SKM-1 (cell line): Measurements from ENCODE around the gene RUSC1.

Source experiments
- DNase-seq: peaks from one replicate; lab custom pipeline; 2025; ENCODE audit not compliant: unreplicated experiment; lab: John Stamatoyannopoulos, UW

The RUSC1 gene

DNA sequence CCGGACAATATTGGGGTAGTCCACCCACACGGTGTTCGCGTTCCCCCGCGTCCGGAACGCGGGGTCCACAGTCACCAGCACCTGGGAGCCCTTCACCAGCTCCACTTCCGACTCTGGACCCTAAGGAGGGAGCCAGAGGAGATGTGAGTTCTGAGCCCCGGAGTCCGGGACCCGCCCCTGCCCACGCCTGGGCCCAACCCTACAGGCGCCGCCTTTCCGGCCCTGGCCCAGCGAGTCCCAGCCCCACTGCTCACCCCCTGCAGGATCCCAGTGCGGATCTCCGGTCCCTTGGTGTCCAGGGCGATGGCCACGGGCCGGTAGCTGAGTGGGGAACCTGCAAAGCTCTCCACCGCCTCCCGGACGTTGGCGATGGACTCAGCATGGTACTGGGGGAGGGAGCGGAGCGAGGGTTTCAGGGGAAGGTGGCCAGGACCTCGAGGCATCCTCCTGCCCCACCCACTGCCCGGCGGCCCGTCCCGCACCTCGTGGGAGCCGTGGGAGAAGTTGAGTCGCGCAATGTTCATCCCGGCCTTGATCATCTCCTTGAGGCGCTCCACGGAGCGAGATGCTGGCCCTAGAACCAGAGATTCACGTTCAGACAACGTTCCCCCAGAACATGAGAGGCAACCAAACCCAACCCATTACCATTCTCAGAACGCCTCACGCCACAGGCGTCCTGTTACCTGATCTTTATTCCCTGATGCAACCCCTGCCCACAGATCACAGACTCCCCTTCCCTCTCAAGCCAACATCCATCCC is 25.3 kb upstream of the RUSC1 start:
- no peak for DNase-seq

DNA sequence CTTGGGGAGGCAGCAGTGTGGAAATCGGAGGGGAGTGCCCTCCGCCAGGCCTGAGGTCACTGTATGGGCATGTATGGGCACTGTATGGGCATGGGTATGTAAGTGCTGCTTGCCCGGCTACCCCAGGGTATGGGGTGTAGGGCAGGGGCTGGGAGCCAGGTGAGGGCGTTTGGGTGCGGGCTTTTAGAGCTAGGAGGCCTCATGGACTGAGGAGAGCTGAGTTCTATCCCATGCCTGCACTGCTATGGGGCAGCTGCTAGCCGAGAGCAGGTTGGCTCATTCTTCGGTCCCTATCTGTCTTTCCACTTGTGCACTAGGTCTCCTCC is 24.8 kb upstream of the RUSC1 start:
- DNase-seq = no peak

DNA sequence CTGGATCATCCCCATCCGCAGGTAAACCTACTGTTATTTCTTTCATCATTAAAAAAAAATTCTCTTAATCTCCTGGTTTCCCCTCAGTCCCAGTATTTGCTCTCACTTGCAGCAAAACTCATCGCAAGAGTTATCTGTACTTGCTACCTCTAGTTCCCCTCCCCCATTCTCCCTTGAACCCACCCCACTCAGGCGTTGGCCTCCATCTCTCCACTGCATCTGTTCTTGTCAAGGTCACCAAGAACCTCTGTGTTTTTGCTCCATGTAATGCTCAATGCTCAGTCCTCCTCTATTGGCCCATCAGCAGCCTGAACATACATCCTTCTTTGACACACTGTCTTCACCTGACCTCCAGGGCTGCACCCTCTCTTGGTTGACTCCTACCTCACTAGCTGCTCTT is 24.0 kb upstream of the RUSC1 start:
- DNase-seq = no peak

DNA sequence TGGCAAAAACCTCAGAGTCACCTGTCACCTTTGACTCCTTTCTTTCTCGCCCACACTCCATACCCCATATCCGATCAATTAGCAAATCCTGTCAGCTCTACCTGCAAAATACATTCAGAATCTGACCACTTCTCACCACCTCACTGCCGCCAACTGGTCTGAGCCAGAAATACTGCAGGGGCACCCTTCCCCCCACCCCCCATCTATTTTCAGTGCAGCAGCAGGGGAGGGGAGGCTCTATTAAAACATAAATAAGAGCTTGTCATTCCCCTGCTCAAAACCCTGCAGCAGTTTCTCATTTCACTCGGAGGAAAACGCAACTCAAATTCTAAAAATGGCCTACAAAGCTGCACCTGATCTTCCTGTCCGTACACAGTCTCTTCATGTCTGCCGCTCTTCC is 23.3 kb upstream of the RUSC1 start:
- no peak for DNase-seq

DNA sequence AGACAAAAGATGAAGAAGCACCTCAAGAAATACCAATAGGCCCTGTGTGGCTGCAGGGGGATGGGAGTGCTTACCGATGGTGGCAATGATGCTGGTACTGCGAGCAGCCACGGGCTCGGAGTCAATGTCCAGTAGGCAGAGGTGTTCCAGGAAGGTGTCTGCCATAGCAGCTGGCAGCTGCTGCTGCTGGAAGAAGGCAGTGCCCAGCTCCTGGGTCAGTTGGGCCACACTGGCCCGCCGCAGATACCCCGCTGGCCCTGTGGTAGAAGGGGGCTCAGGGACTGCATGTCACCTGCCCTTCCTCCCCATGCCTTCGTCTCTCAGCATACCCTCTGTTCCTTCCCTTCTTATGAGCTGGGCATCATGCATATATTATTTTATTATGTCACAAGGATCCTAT is 20.7 kb upstream of the RUSC1 start:
- no peak for DNase-seq

DNA sequence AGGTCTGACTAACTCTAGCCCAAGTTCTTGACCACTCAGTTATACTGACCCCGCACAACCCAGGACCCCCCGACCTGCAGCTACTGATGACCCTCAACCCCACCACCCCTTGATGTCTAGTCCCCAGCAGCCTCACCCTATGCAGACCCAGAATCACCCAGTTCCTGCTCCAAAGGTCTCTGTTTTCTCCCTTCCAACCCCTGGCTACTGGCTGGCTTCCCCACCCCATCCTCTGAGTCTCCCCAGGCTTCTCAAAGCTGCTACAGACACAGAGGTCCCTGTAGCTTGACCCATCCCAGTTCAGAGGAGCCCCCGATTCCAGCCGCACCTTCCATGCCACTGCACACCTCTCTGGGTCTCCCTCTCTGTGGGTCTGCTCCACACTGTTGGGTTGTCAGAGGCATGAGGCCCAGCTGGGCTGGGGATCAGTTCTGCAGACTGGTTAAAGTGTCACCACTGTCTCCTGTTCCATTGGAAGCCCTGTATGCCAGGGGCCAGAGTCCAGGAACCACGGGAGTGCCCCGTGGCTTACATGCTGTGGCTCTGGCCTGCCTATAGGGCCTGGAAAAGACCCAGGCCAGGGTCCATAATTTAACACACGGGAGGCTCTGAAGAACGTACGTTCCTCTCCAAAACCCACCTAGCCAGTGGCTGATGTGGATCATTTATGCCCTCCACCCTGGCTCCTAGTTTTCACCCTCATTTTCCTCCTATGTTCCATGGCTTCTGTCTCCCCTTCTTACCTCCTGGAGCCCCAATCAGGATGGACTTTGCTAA is 20.0 kb upstream of the RUSC1 start:
- no peak for DNase-seq

DNA sequence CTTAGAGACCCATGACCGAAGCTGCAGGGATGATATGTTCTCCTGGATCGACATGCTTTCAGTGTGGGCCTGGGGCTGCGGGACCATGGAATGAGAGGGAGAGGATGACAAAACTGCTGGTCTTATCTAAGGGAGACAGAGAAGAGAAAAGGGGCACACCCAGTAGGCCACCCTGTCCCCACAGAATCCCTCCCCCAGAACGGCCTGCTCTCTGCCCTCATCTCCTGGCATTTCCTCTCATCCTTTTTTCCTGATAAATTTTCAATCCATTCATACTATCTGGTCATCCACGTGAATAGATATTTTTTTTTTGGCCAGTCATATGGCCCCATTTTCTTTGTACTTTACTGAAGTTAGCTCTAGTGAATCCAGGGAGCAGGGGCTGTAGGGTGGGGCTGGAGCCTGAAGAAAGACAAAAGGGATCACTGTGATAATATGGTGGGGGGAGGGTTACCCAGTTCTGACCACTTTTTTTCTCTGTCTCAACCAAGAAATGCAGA is 19.3 kb upstream of the RUSC1 start, which contains the start of gene PKLR:
PKLR (minus strand) TSS at position 97 of the 500 bp plus-strand sequence; CDS start at position 54, 43 bp downstream.
- DNase-seq = no peak

DNA sequence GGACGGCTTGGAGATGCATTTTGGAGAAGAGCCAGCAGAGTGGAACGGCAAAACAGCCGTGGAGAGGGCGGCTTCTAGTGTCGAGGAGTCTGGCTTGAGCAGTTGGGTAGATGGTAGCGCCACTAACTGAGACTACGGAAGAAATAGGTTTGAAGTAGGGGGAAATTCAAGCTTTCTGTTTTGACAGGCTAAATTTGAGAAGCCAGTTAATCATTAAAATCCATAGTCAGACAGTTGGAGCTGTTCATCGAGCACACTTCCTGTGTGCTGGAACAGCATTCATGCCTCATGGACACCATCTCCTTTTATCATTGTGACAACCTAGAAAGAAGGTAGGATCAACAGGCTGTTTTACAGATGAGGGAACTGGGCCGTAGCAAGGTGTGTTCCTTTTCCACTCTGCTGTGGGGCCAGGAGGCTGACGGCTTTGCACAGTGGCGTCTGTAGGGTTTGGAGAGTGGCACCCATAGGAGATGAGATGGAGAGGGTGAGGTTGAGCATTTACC is 16.1 kb upstream of the RUSC1 start:
- DNase-seq = no peak

DNA sequence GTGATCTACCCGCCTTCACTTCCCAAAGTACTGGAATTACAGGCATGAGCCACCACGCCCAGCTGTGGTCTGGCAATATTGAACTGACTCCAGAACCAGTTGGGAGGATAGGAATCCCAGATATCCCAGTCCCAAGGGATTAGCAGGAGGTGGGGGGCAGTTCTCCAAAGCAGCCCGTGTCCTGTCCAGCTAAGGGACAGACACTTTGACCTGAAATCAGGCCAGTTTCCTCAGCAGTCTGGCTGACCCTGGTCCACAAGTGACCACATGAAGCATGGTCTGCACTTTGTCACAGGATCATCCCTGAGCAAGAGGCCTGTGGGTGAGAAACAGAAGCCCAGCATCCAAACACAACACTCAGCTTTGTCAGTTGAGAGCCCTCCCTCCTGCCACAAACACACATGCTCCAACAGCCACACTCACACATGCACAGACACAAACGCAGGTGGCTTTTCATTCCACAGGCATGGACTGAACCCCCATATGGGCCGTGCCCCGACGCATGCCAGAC is 14.8 kb upstream of the RUSC1 start:
- no peak for DNase-seq

DNA sequence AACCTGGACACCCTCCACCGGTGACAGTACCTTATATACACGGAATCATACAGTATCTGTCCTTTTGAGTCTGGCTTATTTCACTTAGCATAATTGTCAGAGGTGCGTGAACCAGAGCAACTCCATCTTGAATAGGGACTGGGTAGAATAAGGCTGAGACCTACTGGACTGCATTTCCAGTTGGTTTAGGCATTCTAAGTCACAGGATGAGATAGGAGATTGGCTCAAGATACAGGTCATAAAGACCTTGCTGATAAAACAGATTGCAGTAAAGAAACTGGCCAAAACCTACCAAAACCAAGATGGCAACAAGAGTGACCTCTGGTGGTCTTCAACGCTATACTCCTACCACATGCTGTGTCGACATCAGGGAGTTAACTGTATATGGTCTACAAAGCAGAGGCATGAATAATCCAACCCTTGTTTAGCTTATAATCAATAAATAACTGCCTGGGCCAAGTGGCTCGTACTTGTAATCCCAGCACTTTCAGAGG is 13.4 kb upstream of the RUSC1 start:
- DNase-seq = peak; percentile 42

DNA sequence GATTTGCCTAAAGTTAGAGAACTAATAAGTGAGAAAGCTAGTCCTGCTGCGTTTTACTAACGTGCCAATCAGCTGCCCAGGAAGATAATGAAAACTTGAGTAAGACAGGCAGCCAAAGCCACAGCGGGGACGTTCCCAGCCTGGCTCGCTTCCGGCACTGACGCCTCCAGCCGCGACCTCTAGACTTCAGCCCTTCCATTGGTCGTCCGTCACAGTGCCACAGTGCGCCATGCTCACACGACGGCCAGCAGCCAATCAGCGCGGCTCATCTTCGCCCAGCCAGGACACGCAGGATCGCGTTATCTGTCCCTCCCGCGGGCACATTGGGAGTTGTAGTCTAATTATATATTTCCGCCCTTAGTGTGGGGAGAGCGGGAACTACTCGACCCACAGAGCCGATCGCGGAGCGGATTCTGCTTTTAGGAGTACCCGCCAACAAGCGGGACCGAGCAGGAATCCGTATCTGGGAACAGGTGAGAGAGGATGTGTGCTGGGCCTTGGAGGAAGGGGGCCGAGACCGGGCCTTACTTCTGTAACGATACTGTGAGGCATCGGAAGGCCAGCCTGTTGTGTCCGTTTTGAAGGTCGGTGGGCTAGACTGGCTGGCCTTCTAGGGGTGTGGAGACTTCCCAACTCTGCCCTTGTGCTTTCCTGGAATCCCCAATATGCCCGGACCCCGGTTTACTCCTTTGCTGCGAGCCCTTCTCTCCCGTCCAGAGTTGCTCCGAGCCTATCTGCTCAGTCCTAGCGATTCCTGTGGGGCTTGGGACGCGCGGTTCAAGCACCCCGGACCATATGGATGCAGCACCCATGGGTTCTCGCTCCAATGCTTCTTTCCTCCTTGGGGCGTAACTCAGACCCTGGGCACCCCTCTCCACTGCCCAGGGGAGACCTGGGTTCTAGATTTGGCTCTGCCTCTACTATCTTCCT is 11.9 kb upstream of the RUSC1 start, which contains the start of gene FDPS:
FDPS (plus strand) TSS at position 374 of the 930 bp plus-strand sequence. CDS start 924 bp downstream, outside the sequence.
- DNase-seq = peak; percentile 100

DNA sequence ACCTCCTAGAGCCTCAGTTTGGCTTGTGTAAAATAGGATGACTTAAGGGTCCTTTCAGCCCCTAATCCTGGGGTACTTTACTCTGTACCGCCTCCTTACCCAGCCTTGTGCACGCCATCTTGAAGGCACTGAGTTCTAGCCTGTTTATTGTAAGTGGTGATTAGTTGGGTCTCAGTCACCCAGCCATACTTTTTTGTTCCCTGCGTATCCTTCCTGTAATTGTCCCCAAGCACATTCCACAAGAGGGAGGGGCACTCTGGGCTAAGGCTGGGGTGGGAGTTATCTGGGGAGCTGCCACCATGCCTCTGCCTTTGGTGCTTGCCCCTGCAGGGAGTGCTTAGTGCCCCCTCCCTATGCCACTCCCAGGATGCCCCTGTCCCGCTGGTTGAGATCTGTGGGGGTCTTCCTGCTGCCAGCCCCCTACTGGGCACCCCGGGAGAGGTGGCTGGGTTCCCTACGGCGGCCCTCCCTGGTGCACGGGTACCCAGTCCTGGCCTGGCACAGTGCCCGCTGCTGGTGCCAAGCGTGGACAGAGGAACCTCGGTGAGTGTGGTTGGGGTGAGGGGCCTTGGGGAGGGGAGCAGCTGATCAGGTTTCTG is 11.2 kb upstream of the RUSC1 start:
- no peak for DNase-seq

DNA sequence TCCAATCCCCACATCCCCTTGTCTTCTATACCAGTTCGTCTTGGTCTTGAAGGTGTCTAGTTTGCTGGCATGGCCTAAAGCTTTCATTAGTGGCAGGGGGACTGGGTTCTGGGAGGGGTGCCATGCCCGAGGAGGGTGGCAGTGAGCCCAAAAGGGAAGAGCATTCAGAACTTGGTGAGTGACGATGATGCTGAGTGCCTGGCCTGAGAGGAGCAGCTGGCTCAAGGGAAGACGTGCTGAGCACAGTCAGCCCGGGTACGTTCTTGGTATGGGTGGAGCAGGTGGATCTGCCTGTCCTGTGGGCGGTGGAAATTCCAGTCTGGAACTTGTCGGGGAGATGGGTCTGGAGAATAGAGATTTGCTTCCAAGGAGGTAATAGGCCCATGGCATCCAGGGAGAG is 7.4 kb upstream of the RUSC1 start:
- DNase-seq = no peak

DNA sequence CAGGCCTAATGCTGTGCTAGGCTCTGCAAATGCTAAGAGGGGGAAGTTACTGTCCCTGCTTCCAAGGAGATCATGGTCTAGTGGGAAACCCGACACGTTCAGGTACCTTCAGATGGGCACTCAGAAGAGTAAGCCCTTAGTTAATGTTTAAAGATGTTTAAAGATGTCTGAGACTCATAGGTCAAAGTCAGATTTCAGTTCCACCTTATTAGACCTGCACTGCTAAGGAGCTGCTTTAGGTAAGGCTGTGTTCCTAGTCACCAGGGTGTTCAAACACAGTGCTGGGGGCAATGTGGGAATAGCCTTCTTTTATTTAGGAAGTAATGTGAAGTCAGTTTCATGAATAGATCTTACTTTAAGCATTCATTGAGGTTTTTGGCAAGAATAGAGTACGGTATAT is 3.8 kb upstream of the RUSC1 start:
- DNase-seq = no peak

DNA sequence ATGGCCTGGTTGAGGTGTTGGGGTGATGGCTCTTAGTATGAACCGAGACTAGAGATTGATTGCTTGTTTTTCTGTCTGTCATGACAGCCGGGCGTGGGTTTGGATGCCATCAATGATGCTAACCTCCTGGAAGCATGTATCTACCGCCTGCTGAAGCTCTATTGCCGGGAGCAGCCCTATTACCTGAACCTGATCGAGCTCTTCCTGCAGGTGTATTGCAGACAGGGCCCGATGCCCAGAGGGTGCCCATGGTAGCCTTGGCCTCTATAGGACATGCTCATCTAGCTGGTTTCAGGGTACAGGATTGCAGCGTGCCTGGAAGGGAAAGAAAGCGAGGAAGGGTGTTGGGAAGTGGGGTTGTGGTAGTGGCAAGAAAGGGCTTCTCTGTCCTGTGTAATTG is 2.6 kb upstream of the RUSC1 start:
- no peak for DNase-seq

DNA sequence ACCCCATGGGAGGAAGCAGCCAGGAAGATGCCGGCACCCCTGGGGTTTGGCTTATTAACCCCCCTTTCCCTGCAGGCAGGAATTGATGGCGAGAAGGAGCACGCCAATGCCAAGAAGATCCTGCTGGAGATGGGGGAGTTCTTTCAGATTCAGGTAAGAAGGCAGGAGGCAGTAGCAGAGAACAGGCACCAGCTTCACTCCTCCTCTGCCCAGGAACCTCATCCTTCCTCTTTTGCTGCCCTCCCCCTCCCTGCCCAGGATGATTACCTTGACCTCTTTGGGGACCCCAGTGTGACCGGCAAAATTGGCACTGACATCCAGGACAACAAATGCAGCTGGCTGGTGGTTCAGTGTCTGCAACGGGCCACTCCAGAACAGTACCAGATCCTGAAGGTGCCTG is 1.2 kb upstream of the RUSC1 start:
- DNase-seq = no peak

DNA sequence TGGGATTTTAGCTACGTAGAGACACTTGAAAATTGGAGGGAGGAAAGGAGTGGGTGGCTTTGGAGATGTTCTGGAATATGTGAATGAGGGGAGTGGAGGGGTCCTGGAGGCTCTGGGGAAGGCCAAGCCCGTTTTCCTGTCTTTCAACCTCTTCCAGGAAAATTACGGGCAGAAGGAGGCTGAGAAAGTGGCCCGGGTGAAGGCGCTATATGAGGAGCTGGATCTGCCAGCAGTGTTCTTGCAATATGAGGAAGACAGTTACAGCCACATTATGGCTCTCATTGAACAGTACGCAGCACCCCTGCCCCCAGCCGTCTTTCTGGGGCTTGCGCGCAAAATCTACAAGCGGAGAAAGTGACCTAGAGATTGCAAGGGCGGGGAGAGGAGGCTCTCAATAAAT is 442 bp upstream of the RUSC1 start:
- no peak for DNase-seq

DNA sequence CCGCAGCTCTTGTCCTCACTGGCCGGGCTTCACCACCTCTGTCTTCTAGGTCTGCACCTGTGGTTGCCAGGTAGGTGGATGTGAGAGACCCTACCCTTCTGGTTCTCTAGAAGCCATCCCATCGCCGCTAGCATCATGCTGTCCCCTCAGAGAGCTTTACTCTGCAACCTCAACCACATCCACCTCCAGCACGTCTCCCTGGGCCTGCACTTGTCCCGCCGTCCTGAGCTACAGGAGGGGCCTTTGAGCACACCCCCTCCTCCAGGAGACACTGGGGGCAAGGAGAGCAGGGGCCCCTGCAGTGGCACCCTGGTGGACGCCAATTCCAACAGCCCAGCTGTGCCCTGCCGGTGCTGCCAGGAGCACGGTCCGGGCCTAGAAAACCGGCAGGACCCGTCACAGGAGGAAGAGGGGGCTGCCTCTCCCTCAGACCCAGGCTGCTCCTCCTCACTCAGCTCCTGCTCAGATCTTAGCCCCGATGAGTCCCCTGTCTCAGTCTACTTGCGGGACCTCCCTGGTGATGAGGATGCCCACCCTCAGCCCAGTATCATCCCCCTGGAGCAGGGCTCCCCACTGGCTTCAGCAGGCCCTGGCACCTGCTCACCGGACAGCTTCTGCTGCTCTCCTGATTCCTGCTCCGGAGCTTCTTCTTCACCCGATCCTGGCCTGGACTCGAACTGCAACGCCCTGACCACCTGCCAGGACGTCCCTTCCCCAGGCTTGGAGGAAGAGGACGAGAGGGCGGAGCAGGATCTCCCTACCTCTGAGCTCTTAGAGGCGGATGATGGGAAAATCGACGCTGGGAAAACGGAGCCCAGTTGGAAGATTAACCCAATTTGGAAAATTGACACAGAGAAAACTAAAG is 1.2 kb downstream of the RUSC1 start:
- DNase-seq = no peak

DNA sequence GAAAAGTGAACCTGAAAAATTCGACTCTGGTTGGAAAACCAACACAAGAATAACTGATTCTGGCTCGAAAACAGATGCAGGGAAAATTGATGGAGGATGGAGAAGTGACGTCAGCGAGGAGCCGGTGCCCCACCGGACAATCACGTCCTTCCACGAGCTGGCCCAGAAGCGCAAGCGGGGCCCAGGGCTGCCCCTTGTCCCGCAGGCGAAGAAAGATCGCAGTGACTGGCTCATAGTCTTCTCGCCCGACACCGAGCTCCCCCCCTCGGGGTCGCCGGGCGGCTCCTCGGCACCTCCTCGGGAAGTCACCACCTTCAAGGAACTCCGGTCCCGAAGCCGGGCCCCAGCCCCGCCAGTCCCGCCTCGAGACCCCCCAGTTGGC is 1.9 kb downstream of the RUSC1 start:
- no peak for DNase-seq
